Sciatic nerve (tissue), 2 donors: Measurements from ENCODE around the gene PPP1R9A. TPM values are rescaled to one million over a fixed set of nuclear protein-coding genes. Genes with fewer than 3 reads are reported as not detected.
A peak's percentile ranks its signal among the peaks of the same experiment; 100 is the strongest.

Experiments
- ATAC-seq: fragments of 200-7000 bp; cut with Tn5 transposase; one replicate; pipeline ENCODE4 v1.9.1; 2020; ENCODE audit warnings: mild to moderate bottlenecking, moderate library complexity
- DNase-seq: peaks from one replicate; pipeline ENCODE4 v3.0.0-alpha.2; 2020; ENCODE audit warnings: low spot score
- intact Hi-C: fragments of 100-400 bp; cut with DNase I; formaldehyde crosslinking; loops from one replicate; pipeline ENCODE4 v1.14.2; 2022
- total RNA-seq: library from RNA; stranded (reverse); fragmentation: NEBNext Ultra II Directional; extraction: Animal tissue kit (Norgen Biotek cat#: 25700); gene quantifications from one replicate; pipeline ENCODE4 v1.2.1, GENCODE V29; 2021
- donor health status: DM: no; HTN: no; CAD: no.
- donor health status: DM: no; HTN: no; CAD: no.

The PPP1R9A gene
- total RNA-seq, 1 donor from 2014 or later = 47.9 TPM

GRCh38 chr7:95132500-95132899 lies 225.1 kb downstream of the PPP1R9A start:
- no peak for ATAC-seq
- DNase-seq = no peak
- intact Hi-C loops = no loop called here

GRCh38 chr7:95139922-95140321 lies 232.5 kb downstream of the PPP1R9A start:
- intact Hi-C loops = no loop called here
- no peak for DNase-seq
- ATAC-seq = no peak

- intact Hi-C loops = no loop called here
- no peak for DNase-seq
- no peak for ATAC-seq
These were observed 234.4 kb downstream of the PPP1R9A start for GRCh38 chr7:95141755-95142154.

GRCh38 chr7:95144256-95144655 lies 236.9 kb downstream of the PPP1R9A start:
- ATAC-seq (no peak), DNase-seq (no peak)
- intact Hi-C loops = no loop called here

GRCh38 chr7:95155965-95156364 lies 248.6 kb downstream of the PPP1R9A start:
- ATAC-seq = no peak
- intact Hi-C loops = no loop called here
- DNase-seq = no peak

- ATAC-seq = no peak
- DNase-seq = no peak
- intact Hi-C loops = no loop called here
These were observed 250.0 kb downstream of the PPP1R9A start for GRCh38 chr7:95157381-95157780.

GRCh38 chr7:95169678-95170077 lies 262.3 kb downstream of the PPP1R9A start:
- ATAC-seq (no peak), DNase-seq (no peak)
- intact Hi-C loops = no loop called here

GRCh38 chr7:95172420-95172819 lies 265.0 kb downstream of the PPP1R9A start:
- DNase-seq (no peak), ATAC-seq (no peak)
- intact Hi-C loops = no loop called here

GRCh38 chr7:95190515-95190914 lies 283.1 kb downstream of the PPP1R9A start:
- DNase-seq = no peak
- intact Hi-C loops = no loop called here
- no peak for ATAC-seq

GRCh38 chr7:95191795-95192194 lies 284.4 kb downstream of the PPP1R9A start:
- ATAC-seq = no peak
- no peak for DNase-seq
- intact Hi-C loops = no loop called here

- intact Hi-C loops = no loop called here
- ATAC-seq = no peak
These were observed 291.5 kb downstream of the PPP1R9A start for GRCh38 chr7:95198863-95199262.

GRCh38 chr7:95199779-95200558 lies 292.6 kb downstream of the PPP1R9A start:
- DNase-seq (no peak), ATAC-seq (peak; percentile 85)
- intact Hi-C loops = no loop called here

More at GRCh38 chr7:95198863-95199262, 291.5 kb downstream of the PPP1R9A start:
- DNase-seq = no peak

GRCh38 chr7:95200741-95201140 lies 293.3 kb downstream of the PPP1R9A start:
- DNase-seq (no peak), ATAC-seq (no peak)
- intact Hi-C loops = no loop called here

- DNase-seq = no peak
- ATAC-seq = no peak
- intact Hi-C loops = no loop called here
These were observed 294.3 kb downstream of the PPP1R9A start for GRCh38 chr7:95201727-95202126.

GRCh38 chr7:95204618-95205017 lies 297.2 kb downstream of the PPP1R9A start:
- peak; percentile 24 for ATAC-seq

GRCh38 chr7:95205665-95206225 lies 298.4 kb downstream of the PPP1R9A start:
- ATAC-seq (no peak), DNase-seq (no peak)
- intact Hi-C loops = no loop called here

More at GRCh38 chr7:95204618-95205017, 297.2 kb downstream of the PPP1R9A start:
- intact Hi-C loops = no loop called here
- no peak for DNase-seq

GRCh38 chr7:95209276-95209675 lies 301.9 kb downstream of the PPP1R9A start:
- ATAC-seq = no peak
- intact Hi-C loops = no loop called here
- DNase-seq = no peak

GRCh38 chr7:95209788-95210187 lies 302.4 kb downstream of the PPP1R9A start:
- DNase-seq (no peak), ATAC-seq (no peak)
- intact Hi-C loops = no loop called here

GRCh38 chr7:95213148-95213547 lies 305.8 kb downstream of the PPP1R9A start:
- intact Hi-C loops = no loop called here
- DNase-seq = no peak
- peak; percentile 72 for ATAC-seq

GRCh38 chr7:95213809-95214492 lies 306.6 kb downstream of the PPP1R9A start:
- ATAC-seq = peak; percentile 99
- peak; percentile 86 for DNase-seq
- intact Hi-C loops = no loop called here
